CMK (cell line): ENCODE data around the gene PLEKHM1.
"Not testable (repeated sequence)": the region's sequence is repeated elsewhere in the genome, so short reads cannot be mapped to it uniquely, and the experiment has no call there.

Source experiments
- DNase-seq: peaks from one replicate; pipeline ENCODE4 v3.0.0-alpha.2; 2010; ENCODE audit warnings: low read depth

Gene PLEKHM1

DNA sequence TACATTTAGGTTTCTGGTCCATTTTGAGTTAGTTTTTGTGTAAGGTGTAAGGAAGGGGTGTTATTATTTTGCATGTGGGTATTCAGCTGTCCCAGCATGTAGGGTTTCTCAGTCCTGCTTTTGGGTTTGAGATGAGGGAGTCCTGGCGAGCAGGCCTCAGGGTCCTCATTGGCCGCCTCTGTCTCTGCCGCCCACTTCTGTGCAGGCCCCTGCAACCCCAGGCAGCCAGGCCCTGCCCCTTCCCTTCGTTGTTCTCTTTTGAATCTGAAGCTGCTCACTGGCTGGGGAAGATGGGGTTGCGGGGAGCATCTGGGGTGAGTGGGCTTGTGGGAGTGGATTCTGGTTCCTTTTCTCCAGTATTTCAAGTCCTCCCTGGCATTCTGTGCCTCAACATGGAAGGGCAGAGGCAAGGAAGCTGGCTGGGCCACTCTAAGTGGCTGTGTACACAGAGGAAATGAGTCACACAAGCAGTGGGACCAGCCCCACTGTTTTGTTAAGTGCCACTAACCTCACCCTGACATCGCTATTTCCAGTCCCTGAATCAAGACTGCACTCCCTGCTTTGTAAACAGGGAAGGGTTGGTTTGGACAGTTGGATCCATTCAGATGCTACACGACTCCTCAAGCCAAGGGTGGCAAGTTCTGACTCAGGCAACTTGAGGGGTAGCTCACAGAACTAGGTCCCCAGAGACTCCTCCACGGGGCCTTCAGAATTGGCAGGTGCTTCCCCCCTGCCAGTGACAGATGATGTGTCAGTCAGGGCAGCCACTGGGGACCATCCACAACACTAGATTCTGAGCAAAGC lies 28.8 kb downstream of the PLEKHM1 start:
- DNase-seq: not testable (repeated sequence)

DNA sequence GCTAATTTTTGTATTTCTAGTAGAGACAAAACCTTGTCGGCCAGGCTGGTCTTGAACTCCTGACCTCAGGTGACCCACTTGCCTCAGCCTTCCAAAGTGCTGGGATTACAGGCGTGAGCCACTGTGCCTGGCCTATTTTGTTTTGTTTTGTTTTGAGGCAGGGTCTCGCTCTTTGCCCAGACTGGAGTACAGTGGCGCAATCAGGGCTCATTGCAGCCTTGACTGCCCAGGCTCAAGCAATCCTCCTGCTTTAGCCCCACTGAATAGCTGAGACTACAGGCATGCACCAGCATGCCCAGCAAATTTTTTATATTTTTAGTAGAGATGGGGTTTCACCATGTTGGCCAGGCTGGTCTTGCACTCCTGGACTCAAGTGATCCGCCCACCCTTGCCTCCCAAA lies 30.1 kb downstream of the PLEKHM1 start:
- not testable (repeated sequence) for DNase-seq

DNA sequence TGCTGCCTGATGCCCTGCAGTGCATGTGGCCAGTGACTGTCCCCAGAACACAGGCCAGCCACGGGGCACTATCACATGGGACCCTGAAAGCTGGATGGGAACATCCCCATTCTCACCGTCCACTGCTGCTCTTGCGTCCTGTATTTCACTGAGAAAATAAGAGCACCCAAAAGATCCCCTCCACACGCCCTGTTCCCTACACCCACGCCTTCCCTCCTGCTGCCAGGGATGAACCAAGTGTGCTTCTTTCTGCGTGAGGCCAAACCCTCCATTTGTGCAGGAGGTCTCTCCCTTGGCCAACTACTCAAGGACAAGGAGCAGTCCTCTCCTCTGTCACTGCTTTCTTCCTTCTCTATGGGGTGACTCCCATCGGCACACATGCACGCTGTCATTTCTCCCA lies 36.2 kb downstream of the PLEKHM1 start:
- not testable (repeated sequence) for DNase-seq

DNA sequence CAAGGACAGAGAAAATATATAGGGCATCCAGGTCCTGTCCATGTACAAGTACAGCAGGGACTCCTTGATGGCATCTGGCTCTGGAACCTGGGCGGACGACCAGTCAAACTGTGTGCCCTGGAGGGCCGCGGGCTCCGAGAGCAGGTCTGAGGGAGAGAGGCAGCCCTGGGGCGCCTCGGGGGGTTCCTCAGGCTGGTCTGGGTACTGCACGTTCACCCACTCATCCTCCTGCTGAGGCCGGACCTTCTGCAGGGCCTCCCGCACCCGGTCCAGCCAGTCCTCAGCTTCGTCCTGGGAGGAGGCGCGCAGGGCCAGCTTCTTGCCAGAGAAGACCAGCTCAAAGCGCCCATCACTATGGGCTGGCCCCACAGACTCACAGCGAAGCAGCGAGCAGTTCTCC lies 36.8 kb downstream of the PLEKHM1 start:
- not testable (repeated sequence) for DNase-seq

DNA sequence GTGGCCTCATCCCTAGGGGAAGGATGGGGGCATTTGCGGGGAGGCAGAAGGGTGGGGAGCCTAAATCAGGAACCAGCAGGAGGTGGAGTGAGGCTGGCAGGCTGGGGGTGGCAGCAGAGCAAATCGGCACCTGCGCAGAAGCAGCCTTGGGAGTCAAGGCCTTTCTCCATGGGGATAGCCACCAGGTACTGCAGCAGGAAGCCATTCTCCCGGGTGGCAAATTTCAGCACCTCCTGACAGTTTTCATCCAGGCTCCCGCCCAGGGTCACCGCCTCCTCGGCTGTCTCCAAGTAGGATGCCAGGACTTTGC lies 37.3 kb downstream of the PLEKHM1 start:
- DNase-seq: not testable (repeated sequence)

DNA sequence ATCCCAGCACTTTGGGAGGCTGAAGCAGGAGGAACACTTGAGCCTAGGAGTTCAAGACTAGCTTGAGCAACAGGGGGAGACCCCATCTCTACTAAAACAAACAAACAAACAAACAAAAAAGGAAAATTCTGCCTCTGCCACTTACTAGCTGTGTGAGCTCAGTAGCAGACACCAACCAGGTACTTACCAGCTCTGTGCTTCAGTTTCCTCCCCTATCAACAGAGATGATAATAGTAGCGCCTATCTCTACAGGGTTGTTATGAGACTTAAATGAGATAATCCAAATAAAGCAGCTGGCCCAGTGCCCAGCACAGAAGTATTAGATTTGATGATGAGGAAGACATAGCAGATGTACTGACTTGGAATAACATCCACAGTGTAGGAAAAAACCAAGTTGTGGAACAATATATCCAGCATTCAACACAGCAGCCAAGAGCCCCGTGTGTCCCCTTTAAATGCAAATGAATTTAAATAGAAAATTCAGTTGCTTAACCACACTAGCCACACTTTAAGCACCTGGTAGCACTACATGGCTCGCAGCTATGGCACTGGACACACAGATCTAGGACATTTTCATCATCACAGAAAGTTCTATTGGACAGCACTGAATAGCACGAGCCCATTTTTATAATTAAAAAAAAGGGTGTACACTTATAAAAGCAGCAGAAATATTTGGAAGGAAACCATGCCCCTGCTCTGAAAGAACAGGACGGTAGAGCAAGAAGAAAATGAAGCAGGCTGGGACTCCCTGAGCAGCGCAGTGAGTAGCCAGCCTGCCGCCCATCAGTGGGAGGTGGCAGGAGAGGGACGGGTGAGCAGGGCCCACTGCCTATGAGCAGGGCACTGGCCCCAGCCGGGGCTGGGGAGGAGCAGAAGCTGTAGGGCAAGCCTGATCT lies 37.9 kb downstream of the PLEKHM1 start:
- DNase-seq: not testable (repeated sequence)

DNA sequence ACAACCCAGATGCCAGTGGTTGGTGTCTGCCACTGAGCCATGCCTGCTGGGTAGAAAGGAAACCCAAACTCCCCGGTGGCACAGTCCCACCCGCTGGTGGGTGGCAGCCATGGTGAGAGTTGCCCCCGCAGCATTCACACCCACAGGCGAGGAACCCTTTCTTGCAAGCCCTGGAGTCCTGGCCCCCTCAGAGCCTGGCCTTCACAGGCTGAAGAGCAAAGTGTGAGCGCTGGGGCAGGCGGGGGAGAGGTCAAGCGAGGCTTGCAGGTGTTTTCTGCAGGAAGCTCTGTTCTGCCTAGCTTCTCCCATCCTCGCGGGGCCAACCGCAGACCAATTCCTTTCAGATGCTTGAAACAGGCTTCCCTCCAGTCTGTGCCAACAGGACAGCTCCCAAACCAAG lies 38.9 kb downstream of the PLEKHM1 start:
- DNase-seq: not testable (repeated sequence)

DNA sequence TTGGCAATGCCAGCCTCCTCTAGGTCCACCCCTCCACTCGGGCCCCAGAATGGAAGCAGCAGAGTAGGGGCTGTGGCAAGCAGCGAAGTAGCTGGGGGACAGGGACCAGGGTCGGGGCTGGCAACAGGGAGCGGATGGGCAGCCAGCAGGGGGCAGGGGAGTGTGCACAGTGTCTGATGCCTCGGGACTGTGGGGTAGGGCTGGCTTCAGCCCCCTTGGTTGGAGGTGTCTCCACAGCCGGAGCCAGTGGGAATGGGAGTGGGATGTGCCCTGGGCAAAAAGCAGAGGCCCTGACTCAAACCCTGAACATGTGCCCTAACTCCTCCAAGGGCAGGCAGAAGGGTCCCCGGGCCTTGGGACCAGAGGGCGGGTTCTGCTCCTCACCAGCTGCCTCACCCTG lies 39.4 kb downstream of the PLEKHM1 start:
- DNase-seq: no peak

DNA sequence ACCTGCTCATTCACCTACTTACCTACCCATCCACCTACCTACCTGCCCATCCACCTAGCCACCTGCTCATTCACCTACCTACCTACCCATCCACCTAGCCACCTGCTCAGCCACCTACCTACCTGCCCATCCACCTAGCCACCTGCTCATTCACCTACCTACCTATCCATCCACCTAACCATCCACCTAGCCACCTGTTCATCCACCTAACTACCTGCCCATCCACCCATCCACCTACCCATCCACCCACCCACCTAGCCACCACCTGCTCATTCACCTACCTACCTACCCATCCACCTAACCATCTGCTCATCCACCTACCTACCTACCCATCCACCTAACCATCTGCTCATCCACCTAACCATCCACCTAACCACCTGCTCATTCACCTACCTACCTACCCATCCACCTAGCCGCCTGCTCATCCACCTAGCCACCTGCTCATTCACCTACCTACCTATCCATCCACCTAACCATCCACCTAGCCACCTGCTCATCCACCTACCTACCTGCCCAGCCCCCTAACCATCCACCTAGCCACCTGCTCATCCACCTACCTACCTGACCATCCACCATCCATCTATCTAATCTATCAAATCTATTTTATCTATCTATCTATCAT lies 40.7 kb downstream of the PLEKHM1 start:
- DNase-seq: not testable (repeated sequence)

DNA sequence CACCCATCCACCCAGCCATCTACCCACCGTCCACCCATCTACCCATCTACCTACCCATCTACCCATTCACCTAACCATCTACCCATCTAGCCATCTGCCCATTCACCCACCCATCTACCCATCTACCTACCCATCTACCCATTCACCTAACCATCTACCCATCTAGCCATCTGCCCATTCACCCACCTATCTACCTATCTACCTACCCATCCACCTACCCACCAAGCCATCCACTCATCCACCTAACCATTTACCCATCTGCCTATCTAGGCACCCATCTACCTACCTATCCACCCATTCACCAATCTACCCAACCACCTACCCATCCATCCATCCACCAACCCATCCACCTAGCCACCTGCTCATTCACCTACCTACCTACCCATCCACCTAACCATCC lies 41.3 kb downstream of the PLEKHM1 start:
- not testable (repeated sequence) for DNase-seq

DNA sequence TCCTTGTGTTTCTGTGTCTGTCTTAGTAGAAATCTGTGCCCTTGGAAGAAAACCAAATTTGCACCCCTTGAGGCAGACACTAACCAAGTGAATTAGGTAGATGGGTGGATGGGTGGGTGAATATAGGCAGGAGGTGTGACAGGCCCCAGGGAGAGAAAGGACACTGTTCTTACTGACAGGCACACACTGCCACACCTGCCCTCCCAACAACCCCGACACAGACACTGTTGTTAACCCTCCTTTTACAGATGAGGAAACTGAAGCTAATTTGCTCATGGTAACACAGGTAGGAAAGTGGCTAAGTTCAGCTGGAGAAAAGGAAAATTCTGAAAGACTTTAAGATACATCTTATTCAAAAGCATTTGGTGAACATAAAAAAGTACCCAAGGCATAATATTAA lies 42.0 kb downstream of the PLEKHM1 start:
- not testable (repeated sequence) for DNase-seq

DNA sequence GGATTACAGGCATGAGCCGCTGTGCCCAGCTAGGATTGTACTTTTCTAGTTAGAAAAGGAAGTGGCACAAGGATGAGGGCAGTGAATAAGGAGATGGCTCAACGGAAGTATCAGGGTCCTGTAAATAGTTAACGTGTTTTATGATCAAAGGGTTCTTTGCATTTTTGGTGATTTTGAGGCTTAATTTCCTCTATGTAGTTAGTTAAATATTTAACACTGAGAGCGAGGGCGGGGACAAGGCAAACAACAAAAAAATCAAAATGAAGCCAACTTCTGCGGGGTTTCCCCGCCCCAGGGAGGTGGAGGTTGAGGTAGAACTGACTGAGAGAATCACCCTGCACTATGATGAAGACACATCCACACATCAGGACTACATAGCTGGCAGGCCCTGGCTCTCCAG lies 42.5 kb downstream of the PLEKHM1 start:
- DNase-seq: not testable (repeated sequence)

DNA sequence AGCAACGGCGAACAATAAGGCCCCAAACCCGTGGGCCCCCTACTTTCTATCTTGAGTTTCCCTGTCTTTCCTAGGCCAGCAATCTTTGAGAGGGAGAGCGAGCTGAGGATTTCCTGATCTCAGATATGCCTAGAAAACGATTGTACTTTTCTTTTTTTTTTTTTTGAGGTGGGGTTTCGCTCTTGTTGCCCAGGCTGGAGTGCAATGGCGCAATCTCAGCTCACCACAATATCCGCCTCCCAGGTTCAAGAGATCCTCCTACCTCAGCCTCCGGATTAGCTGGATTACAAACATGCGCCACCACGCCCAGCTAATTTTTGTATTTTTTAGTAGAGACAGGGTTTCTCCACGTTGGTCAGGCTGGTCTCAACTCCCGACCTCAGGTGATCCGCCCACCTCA lies 42.9 kb downstream of the PLEKHM1 start:
- not testable (repeated sequence) for DNase-seq

DNA sequence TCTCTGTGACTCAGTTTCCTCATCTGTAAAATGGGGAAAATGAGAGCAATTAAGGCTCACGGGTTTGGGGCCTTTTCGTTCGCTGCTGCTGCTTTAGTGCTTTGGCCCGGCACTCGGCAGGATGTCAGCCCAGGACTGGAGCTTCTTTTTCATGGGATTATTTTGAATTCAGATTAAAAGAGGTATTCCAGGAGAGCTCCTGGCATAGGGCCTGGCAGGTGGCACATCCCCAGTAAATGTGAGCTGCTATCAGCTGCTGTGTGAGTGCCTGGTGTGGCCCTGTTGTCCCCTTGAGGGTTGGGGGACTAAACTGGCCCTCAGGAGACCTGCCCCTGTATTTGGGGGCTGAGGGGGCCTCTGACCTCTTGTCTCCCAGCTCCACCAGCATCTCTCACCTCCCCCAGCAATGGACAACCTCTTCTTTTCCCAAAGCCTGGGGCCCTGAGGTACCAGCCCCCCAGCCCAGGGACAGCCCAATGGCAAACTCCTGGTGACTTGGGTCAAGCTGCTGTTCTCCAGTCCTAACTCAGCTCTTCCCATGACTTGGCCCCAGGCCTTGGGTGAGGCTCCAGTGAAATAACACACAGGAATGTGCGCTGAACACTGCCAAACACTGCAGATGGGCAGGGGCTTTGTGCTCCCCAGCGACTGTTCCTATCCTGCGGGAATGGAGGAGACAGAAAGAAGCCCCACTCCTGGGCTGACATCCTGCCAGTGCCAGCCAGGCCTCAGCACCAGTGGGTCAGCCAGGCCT lies 43.5 kb downstream of the PLEKHM1 start:
- DNase-seq: not testable (repeated sequence)

DNA sequence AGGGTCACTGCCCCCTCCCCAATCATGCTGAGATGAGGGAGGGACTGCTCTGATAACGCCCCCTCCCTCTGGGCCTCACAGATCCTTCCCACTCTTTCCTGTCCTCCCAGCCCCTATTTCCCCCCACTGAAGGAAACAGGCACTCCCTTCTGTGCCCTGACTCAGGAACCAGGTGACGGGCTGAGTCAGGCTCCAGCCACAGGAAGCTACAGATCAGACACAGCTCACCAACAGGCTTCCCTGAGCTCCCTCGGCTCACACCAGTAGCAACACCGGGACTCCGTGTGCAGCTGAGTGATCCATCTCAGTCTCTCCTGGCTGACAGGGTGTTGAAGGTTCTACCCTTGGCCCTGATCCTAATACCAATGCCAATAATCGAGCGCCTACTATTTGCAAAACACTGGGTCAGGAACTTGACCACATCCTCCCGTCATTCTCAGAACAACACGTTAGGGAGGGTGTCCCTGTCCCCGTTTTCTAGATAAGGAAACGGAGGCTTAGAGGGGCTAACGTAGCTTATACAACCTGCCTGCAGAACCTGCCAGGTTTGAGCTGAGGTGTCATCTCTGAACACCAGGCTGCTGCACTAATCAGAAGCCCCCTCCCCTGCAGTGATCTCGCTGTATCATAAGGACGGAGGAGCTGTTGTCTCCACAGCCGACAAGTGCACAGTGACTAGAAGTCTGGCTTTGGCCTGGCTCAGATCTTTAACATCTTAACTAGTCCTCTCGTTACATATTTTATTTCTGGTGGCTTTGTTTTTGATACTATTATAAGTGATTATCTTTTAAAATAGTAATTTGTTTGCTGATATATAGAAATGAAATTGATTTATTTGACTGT lies 44.4 kb downstream of the PLEKHM1 start:
- not testable (repeated sequence) for DNase-seq

DNA sequence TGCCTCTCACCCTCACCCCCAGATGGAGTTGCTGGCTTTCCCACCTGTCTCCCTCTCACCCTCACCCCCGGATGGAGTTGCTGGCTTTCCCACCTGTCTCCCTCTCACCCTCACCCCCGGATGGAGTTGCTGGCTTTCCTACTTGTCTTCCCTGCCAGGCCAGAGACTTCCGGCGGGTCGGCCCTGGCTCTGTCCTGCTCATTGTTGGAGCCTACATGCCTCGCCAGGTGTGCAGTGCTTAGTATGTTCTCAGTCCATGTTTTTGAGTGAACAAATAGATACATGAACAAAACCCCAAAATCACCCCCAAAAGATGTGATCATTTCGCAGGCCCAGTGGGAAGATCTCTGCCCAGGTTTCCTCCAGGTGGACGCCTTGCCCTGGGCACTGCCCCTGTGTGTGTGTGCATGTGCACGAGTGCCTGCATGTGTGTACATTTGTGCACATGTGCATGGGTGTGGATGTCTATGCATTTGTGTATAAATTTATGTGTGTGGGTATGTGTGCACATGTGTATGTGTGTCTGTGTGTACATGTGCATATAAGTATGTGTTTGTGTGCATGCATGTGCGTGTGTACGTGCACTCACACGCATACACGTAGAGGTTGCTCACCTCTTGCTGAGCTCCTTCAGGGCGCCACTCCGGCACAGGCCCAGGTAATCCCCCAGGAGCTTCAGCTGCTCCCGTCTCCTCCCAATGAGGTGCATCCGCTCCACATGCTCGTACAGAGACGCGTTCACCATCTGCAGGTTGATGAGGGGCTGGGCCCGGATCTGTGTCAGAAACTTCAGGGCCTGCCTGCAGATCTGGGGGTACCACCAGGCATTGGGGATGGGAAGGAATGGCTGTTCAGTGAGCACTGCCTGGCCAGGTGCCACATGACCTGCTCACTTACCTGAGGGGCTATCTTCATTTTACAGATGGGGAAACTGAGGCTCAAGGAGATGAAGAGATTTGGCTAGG lies 45.4 kb downstream of the PLEKHM1 start:
- DNase-seq: not testable (repeated sequence)

DNA sequence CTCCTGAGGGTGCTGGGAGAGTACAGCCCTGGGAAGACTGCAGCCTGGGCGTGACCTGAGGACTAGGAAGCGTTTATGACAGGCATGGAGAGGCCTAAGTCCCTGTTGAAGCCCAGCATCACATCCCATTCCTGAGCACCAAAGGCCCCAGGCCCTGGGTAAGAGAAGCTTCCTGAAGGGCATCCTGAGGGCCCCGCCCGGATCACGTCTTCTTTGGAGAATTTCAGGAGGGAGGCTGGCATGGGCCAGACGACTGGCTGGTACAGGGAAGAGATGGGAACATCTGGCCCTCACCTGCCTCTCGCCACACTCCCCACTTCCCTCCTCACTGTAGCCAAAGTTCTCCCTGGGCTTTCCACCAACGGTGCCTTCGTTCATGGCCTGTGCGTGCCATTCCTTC lies 46.2 kb downstream of the PLEKHM1 start:
- not testable (repeated sequence) for DNase-seq

DNA sequence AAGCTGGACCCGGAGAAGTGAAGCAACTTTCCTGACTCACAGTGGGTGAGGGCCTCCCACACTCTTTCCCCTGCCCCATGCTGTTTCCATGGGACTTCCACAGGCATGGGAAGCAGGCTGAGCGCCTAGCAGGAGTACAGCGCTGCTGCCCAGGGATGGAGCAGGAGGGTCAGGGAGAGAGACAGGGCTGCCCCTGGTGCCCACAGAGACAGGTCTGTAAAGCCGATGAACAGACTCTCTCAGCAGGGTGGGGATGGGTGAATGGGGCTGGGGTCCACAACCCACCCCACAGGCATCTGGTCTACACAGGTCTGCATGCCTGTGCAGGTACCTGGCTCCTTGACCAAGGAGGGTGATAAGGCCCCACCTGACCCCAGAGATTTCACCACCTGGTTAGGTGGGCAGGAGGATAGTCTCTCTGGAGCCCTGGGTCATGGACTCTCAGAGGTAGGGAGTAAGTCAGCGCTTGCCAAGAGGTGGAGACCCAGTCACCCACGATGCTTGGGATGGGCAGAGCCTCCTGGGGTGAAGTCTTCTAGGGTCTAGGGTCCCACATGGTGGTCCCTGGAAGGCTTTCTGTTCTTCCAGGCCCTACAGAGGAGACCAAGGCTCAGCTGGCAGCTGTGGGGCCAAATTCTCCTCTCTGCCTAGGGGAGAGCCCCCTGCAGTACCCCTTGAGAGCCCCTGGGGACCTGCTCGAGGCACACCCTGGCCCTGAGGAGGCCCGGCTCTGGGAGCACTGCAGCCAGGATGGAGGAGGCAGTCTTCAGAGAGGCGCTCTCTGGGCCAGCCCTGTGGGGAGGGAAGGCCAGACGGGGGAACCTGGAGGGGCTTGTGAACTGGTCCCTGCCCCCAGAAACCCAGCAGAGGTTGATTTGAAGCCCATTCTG lies 46.9 kb downstream of the PLEKHM1 start:
- not testable (repeated sequence) for DNase-seq
